G401 (cell line): Measurements from ENCODE around the gene SP9. TPM values are rescaled to one million over a fixed set of nuclear protein-coding genes. Genes with fewer than 3 reads are reported as not detected.

Experiments
- total RNA-seq: library from RNA; depleted of rRNA; stranded (reverse); fragments of >200 nt; shearing (Covaris generic); gene quantifications from 2 replicates; pipeline ENCODE4 v1.2.3, GENCODE V29; 2014; rRNA removed

Gene SP9
- total RNA-seq, 1 experiment from 2014 or later, result not detected

Other genes with a start within 250 kb of the SP9 start
- 149 and 250 TPM in 2 replicates for gene OLA1, start 86.4 kb upstream of the SP9 start, total RNA-seq
- 7.4 and 11.4 TPM in 2 replicates for gene SCRN3, start 60.8 kb downstream of the SP9 start, total RNA-seq
- gene GPR155, start 152.1 kb downstream of the SP9 start, total RNA-seq, result 0.20 and 0.37 TPM in 2 replicates